ENCODE results near the gene ESPL1. TPM values are rescaled to one million over a fixed set of nuclear protein-coding genes. Genes with fewer than 3 reads are reported as not detected.

ESPL1 gene
- total RNA-seq, 2 experiments from 2014 or later: 126 TPM

GRCh38 chr12:53231921-53232645, 36.0 kb upstream of the ESPL1 start, which contains the start of gene RARG:
TSS of gene RARG (minus strand) at chr12:53232209. CDS start at chr12:53227545, 4,664 bp downstream.
- ChIA-PET CTCF (interaction anchor here (1.1 to 3.2 kb wide), 4 partner anchors 10 to 19 kb away, joined by 4 to 17 read pairs (median 10); a partner anchor contains a TSS), POLR2A (no interaction called here)
- H3K27ac Mint-ChIP-seq: peak within 1 kb of the TSS; percentile 76
- ATAC-seq: peak; percentile 76
- peak; percentile 74 for DNase-seq
- H3K4me1 Mint-ChIP-seq (ENCODE audit: low read depth): peaks cover 66% of the 10 kb centered on the region
- no peaks in the 10 kb centered on the region for H3K27me3 Mint-ChIP-seq (ENCODE audit: low read depth)
- H3K4me3 Mint-ChIP-seq: peak within 1 kb of the TSS; percentile 83
- peaks cover 1% of the 10 kb centered on the region for H3K36me3 Mint-ChIP-seq (ENCODE audit: low read depth)
- no peaks in the 10 kb centered on the region for H3K9me3 Mint-ChIP-seq (ENCODE audit: insufficient read depth)

DNA sequence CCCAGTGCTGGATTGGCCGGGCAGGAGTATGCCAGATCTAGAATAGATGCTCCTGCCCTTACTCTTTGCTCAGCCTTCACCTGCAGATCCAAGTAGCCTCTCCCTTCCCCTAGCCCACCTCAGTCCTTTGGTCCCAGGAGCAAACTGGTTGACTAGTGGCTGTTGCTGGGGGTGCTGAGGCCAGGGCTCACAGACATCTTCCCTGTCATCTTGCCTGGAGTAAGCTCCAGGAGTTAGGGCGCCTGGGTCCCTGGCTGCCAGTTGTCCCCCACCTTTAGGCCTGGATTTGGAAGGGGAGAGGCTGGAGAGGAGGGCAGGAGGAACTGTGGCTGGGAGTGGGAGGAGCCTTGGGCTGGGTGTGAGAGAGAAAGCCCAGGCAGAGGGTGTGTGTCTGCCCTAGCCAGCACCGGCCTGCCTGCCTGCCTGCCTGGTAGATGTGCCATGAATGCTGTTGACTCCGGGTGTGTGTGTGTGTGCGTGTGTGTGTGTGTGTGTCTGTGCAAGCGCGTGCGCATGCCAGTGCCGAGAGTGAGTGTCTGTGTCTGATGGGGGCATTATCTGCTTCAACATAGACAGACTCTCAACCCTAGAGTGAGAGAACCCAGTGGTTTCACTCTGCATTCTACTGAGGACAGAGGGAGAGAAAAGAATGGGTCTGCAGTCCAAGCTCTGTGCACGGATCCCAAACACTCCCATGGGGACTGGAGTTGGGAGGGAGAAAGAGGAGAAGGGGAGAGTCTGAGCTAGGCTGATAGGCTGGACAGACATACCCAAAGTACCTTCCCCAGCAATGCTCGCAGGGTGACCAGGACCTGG, 35.2 kb upstream of the ESPL1 start:
- Mint-ChIP-seq H3K36me3 (ENCODE audit: low read depth) (no peaks in the 10 kb centered on the region), H3K4me3 (peak overlapping the region; percentile 83), H3K9me3 (ENCODE audit: insufficient read depth) (no peaks in the 10 kb centered on the region), H3K4me1 (ENCODE audit: low read depth) (peaks cover 67% of the 10 kb centered on the region), H3K27me3 (ENCODE audit: low read depth) (no peaks in the 10 kb centered on the region), H3K27ac (peak overlapping the region; percentile 76)
- DNase-seq (peak; percentile 57), ATAC-seq (peak; percentile 61)
- ChIA-PET POLR2A (interaction anchor here (1.0 to 3.5 kb wide), 4 partner anchors 9 to 33 kb away, joined by 3 to 11 read pairs (median 4); no protein-coding TSS in a partner anchor), CTCF (interaction anchor here (1.0 to 2.5 kb wide), 4 partner anchors 13 to 243 kb away, joined by 3 to 17 read pairs (median 7); no protein-coding TSS in a partner anchor)

DNA sequence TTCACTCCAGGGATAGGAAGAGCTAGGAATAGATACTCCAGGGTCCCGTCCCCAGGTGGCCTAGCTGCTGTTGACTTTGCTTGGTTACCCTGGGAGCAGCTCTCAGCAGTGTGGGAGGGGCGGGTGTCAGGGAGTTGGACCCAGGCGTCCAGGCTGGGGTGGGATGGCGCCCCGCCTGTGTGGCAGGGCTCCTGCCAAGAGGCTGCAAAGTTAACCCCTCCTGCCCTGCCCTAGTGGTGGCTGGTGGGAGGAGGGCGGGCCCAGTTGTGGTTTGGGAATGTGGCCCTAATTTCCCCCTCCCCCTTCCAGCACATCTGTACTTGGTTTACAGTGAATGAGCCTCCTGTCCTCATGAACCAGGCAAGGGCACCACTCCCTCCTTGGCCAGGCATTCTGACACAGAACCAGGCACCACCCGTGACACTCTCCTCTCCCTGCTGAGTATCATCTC, 34.4 kb upstream of the ESPL1 start:
- Mint-ChIP-seq H3K27ac (no peak overlapping the region), H3K36me3 (ENCODE audit: low read depth) (no peaks in the 10 kb centered on the region), H3K9me3 (ENCODE audit: insufficient read depth) (no peaks in the 10 kb centered on the region), H3K4me3 (no peak overlapping the region), H3K4me1 (ENCODE audit: low read depth) (peaks cover 62% of the 10 kb centered on the region), H3K27me3 (ENCODE audit: low read depth) (no peaks in the 10 kb centered on the region)
- no peak for ATAC-seq
- ChIA-PET POLR2A (interaction anchor here (0.7 to 3.5 kb wide), 5 partner anchors 8 to 33 kb away, joined by 3 to 11 read pairs (median 4); no protein-coding TSS in a partner anchor), CTCF (interaction anchor here (1.0 to 2.5 kb wide), 4 partner anchors 14 to 242 kb away, joined by 3 to 17 read pairs (median 7); no protein-coding TSS in a partner anchor)
- DNase-seq: no peak

- ChIA-PET POLR2A (interaction anchor here (0.7 to 3.5 kb wide), 6 partner anchors 8 to 22 kb away, joined by 3 to 11 read pairs (median 4); no protein-coding TSS in a partner anchor), CTCF (interaction anchor here (1.5 to 2.5 kb wide), 3 partner anchors 15 to 241 kb away, joined by 3 to 17 read pairs (median 10); no protein-coding TSS in a partner anchor)
- H3K9me3 Mint-ChIP-seq (ENCODE audit: insufficient read depth): no peaks in the 10 kb centered on the region
- no peak for DNase-seq
- no peaks in the 10 kb centered on the region for H3K36me3 Mint-ChIP-seq (ENCODE audit: low read depth)
- no peak overlapping the region for H3K4me3 Mint-ChIP-seq
- no peak for ATAC-seq
- peaks cover 58% of the 10 kb centered on the region for H3K4me1 Mint-ChIP-seq (ENCODE audit: low read depth)
- H3K27ac Mint-ChIP-seq: no peak overlapping the region
- no peaks in the 10 kb centered on the region for H3K27me3 Mint-ChIP-seq (ENCODE audit: low read depth)
These were observed 33.7 kb upstream of the ESPL1 start for GRCh38 chr12:53234271-53234914.

- H3K4me1 Mint-ChIP-seq (ENCODE audit: low read depth): peaks cover 53% of the 10 kb centered on the region
- ChIA-PET POLR2A (interaction anchor here (0.8 to 3.5 kb wide), 5 partner anchors 12 to 32 kb away, joined by 3 to 11 read pairs (median 4); a partner anchor contains a TSS), CTCF (interaction anchor here (1.0 to 2.2 kb wide), 2 partner anchors 16 to 21 kb away, joined by 3 to 9 read pairs; no protein-coding TSS in a partner anchor)
- peak overlapping the region; percentile 72 for H3K27ac Mint-ChIP-seq
- no peak overlapping the region for H3K4me3 Mint-ChIP-seq
- DNase-seq (no peak), ATAC-seq (no peak)
- no peaks in the 10 kb centered on the region for H3K36me3 Mint-ChIP-seq (ENCODE audit: low read depth)
- peaks cover 4% of the 10 kb centered on the region for H3K27me3 Mint-ChIP-seq (ENCODE audit: low read depth)
- no peaks in the 10 kb centered on the region for H3K9me3 Mint-ChIP-seq (ENCODE audit: insufficient read depth)
These were observed 32.9 kb upstream of the ESPL1 start for GRCh38 chr12:53235164-53235563.

DNA sequence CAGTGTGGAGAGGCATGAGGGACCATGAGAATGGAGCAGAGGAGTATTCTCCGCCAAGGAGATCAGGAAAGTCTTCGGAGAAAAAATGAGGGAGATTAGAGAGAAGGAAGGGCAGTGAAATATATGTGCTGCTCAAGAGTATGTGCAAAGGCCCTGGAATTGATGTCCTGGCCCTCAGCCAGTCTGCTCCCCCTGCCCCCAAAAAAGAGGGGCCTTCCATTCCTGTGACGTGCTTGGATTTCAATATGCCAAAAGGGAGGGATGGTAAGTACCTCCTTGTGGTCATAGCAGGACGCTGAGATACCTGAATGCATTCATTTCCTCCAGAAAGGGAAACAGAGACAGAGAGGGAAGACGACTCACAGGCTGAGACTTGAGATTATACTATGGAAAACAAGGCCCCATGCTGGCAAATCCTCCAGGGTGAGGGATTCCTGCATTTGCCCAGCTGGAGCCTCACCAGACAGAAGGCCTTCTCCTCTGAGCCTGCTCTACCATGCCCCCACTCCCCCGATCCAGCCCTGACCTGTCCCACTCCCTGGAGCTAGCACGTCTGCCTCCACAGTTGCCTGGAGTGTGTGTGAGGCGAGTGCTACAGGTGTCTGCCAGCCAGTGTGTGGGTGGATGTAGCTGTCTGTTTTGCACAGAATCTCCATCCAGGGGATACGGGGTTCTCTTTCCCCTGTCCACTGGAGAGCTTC, 32.2 kb upstream of the ESPL1 start:
- DNase-seq: peak; percentile 24
- no peaks in the 10 kb centered on the region for H3K9me3 Mint-ChIP-seq (ENCODE audit: insufficient read depth)
- ChIA-PET CTCF (interaction anchor here (0.8 to 2.3 kb wide), 8 partner anchors 14 to 37 kb away, joined by 3 to 12 read pairs (median 4); partner anchors contain the start of gene ESPL1), POLR2A (interaction anchor here (0.7 to 3.5 kb wide), 7 partner anchors 8 to 33 kb away, joined by 3 to 12 read pairs (median 4); partner anchors contain the start of gene ESPL1)
- ATAC-seq: no peak
- peak overlapping the region; percentile 74 for H3K27ac Mint-ChIP-seq
- peaks cover 4% of the 10 kb centered on the region for H3K27me3 Mint-ChIP-seq (ENCODE audit: low read depth)
- H3K4me1 Mint-ChIP-seq (ENCODE audit: low read depth): peaks cover 51% of the 10 kb centered on the region
- H3K4me3 Mint-ChIP-seq: no peak overlapping the region
- H3K36me3 Mint-ChIP-seq (ENCODE audit: low read depth): no peaks in the 10 kb centered on the region

DNA sequence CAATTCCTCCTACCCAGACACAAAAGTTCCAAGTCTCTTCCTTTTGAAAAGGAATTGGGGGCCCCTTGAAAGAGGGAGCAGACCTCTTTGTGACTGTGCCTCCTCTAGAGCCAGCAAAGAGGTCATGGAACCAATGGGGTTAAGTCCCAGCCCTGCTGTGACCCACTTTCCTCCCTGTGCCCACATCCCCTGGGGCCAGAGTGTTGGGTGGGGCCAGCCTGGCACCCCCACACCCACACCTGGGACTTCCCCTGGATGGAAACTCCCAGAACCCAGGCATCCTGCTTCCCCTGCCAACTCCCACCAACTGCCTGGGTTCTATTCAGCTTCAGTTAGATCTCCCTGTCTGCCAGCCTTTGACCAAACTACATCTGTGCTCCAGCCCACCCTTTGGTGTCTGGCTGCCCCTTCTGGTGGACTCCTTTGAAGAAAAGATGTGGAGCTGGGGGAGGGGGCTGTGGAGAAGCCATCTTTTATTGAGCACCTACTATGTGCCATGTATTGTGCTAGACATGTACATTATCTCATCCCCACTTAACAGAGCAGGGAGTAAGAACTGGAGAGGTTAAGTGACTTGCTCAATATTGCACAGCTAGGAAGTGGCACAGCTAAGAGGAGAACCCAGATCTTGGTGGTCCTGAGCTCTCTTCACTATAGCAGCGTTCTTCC, 31.5 kb upstream of the ESPL1 start:
- H3K4me1 Mint-ChIP-seq (ENCODE audit: low read depth): peaks cover 46% of the 10 kb centered on the region
- peaks cover 7% of the 10 kb centered on the region for H3K27me3 Mint-ChIP-seq (ENCODE audit: low read depth)
- H3K27ac Mint-ChIP-seq: peak overlapping the region; percentile 74
- no peaks in the 10 kb centered on the region for H3K9me3 Mint-ChIP-seq (ENCODE audit: insufficient read depth)
- no peak overlapping the region for H3K4me3 Mint-ChIP-seq
- CTCF ChIA-PET: interaction anchor here (0.7 to 2.3 kb wide), 9 partner anchors 10 to 38 kb away, joined by 3 to 12 read pairs (median 5); partner anchors contain the start of gene ESPL1
- POLR2A ChIA-PET: interaction anchor here (0.6 to 2.2 kb wide), 9 partner anchors 8 to 49 kb away, joined by 3 to 12 read pairs (median 4); partner anchors contain the start of gene ESPL1
- no peaks in the 10 kb centered on the region for H3K36me3 Mint-ChIP-seq (ENCODE audit: low read depth)
- ATAC-seq: no peak
- peak; percentile 34 for DNase-seq

GRCh38 chr12:53239643-53240258, 28.3 kb upstream of the ESPL1 start:
- H3K27me3 Mint-ChIP-seq (ENCODE audit: low read depth): peaks cover 24% of the 10 kb centered on the region
- H3K4me1 Mint-ChIP-seq (ENCODE audit: low read depth): peaks cover 29% of the 10 kb centered on the region
- no peaks in the 10 kb centered on the region for H3K9me3 Mint-ChIP-seq (ENCODE audit: insufficient read depth)
- CTCF ChIA-PET: interaction anchor here (1.2 to 1.5 kb wide), 2 partner anchors 27 to 28 kb away, joined by 3 to 5 read pairs; no protein-coding TSS in a partner anchor
- no peak overlapping the region for H3K4me3 Mint-ChIP-seq
- no peak for ATAC-seq
- no peaks in the 10 kb centered on the region for H3K36me3 Mint-ChIP-seq (ENCODE audit: low read depth)
- POLR2A ChIA-PET: no interaction called here
- DNase-seq: no peak
- no peak overlapping the region for H3K27ac Mint-ChIP-seq

GRCh38 chr12:53241623-53242412, 26.3 kb upstream of the ESPL1 start:
- Mint-ChIP-seq H3K4me3 (no peak overlapping the region), H3K9me3 (ENCODE audit: insufficient read depth) (no peaks in the 10 kb centered on the region), H3K27me3 (ENCODE audit: low read depth) (peaks cover 32% of the 10 kb centered on the region), H3K4me1 (ENCODE audit: low read depth) (peaks cover 12% of the 10 kb centered on the region), H3K27ac (no peak overlapping the region), H3K36me3 (ENCODE audit: low read depth) (no peaks in the 10 kb centered on the region)
- ATAC-seq: no peak
- CTCF ChIA-PET: interaction anchor here (1.0 to 4.0 kb wide), 5 partner anchors 10 to 79 kb away, joined by 3 to 19 read pairs (median 5); partner anchors contain the start of gene AAAS
- POLR2A ChIA-PET: interaction anchor here (0.6 kb wide), 1 partner anchor 8 kb away, joined by 3 read pairs; no protein-coding TSS in a partner anchor
- DNase-seq: no peak
